Sigmoid colon (tissue), 3 donors: Measurements from ENCODE around the gene PPP1R37.

Experiments used
- CTCF ChIP-seq, 4 experiments: fragments of 450-650 bp in 3 of 4; fragments of 200-600 bp in 1 of 4; IDR thresholded peaks; one replicate each; pipeline ENCODE4 v1.5.1; 2016 to 2019; ENCODE audit warnings: antibody characterized with exemption in 4 of 4, mild to moderate bottlenecking in 3 of 4, moderate library complexity in 2 of 4
- POLR2A ChIP-seq, 2 donors: fragments of 450-650 bp; IDR thresholded peaks; one replicate each; pipeline ENCODE4 v1.6.1; 2016; ENCODE audit warnings: antibody characterized with exemption in 2 of 2, mild to moderate bottlenecking in 2 of 2, moderate library complexity in 2 of 2

- TF ChIP-seq CTCF (IDR thresholded peaks at IDR 0.05) (no peak), POLR2A (IDR thresholded peaks at IDR 0.05) (no peak)
Observed at GRCh38 chr19:45124021-45124420, 31.0 kb downstream of the PPP1R37 start.
